GM23338 (cell line): ENCODE data around the gene CCIN. TPM values are rescaled to one million over a fixed set of nuclear protein-coding genes. Genes with fewer than 3 reads are reported as not detected.

ENCODE experiments used
- ATAC-seq: fragments of 200-7000 bp; cut with Tn5 transposase; 3 replicates; pipeline ENCODE4 v1.9.1; 2020
- DNase-seq: peaks from one replicate; pipeline ENCODE4 v3.0.0-alpha.2; 2015; ENCODE audit warnings: low spot score
- H2AFZ ChIP-seq: fragments of 200-600 bp; sonication (generic); 2 replicates; pipeline ENCODE4 v1.8.0; 2016; ENCODE audit warnings: antibody characterized with exemption, mild to moderate bottlenecking, moderate library complexity
- H3F3A ChIP-seq: fragments of 200-600 bp; sonication (generic); replicated peaks from 2 replicates; pipeline ENCODE4 v1.8.0; 2017; ENCODE audit warnings: antibody characterized with exemption, mixed run types, low read depth
- H3K27ac ChIP-seq: fragments of 200-600 bp; sonication (generic); 2 replicates; pipeline ENCODE4 v1.6.1; 2016; ENCODE audit warnings: low read depth
- H3K27me3 ChIP-seq: fragments of 200-600 bp; sonication (generic); 2 replicates; pipeline ENCODE4 v1.8.0; 2016; ENCODE audit warnings: mild to moderate bottlenecking, mixed run types, moderate library complexity; ENCODE audit not compliant: insufficient read depth
- H3K36me3 ChIP-seq: fragments of 200-600 bp; sonication (generic); 2 replicates; pipeline ENCODE4 v1.8.0; 2016; ENCODE audit warnings: mild to moderate bottlenecking; ENCODE audit not compliant: insufficient read depth
- H3K4me1 ChIP-seq: fragments of 200-600 bp; sonication (generic); 2 replicates; pipeline ENCODE4 v1.8.0; 2016; ENCODE audit warnings: mild to moderate bottlenecking, moderate library complexity; ENCODE audit not compliant: insufficient read depth
- H3K4me2 ChIP-seq: fragments of 200-600 bp; sonication (generic); 2 replicates; pipeline ENCODE4 v1.7.1; 2017; ENCODE audit warnings: mixed run types
- H3K4me3 ChIP-seq: fragments of 200-600 bp; sonication (generic); 2 replicates; pipeline ENCODE4 v1.6.1; 2016; ENCODE audit warnings: mixed run types
- H3K79me2 ChIP-seq: fragments of 200-600 bp; sonication (generic); replicated peaks from 2 replicates; pipeline ENCODE4 v1.8.0; 2017; ENCODE audit warnings: mild to moderate bottlenecking; ENCODE audit not compliant: insufficient read depth
- H3K9me2 ChIP-seq: fragments of 200-600 bp; sonication (generic); 2 replicates; pipeline ENCODE4 v1.8.0; 2017; ENCODE audit not compliant: insufficient read depth
- H4K20me1 ChIP-seq: fragments of 200-600 bp; sonication (generic); replicated peaks from 2 replicates; pipeline ENCODE4 v1.8.0; 2017; ENCODE audit warnings: mild to moderate bottlenecking; ENCODE audit not compliant: insufficient read depth
- H3K27ac Mint-ChIP-seq: 2 replicates; pipeline ENCODE4 v1.8.0; 2020; ENCODE audit warnings: inconsistent platforms, mild to moderate bottlenecking, moderate library complexity, mixed read lengths
- H3K27me3 Mint-ChIP-seq: 3 replicates; pipeline ENCODE4 v1.8.0; 2022; ENCODE audit warnings: low read depth, mild to moderate bottlenecking, moderate library complexity, mixed read lengths, inconsistent platforms; ENCODE audit not compliant: insufficient read depth, poor library complexity
- H3K36me3 Mint-ChIP-seq: 3 replicates; pipeline ENCODE4 v1.8.0; 2021; ENCODE audit warnings: low read depth, mild to moderate bottlenecking, inconsistent platforms, moderate library complexity, mixed read lengths
- H3K4me1 Mint-ChIP-seq: 3 replicates; pipeline ENCODE4 v1.8.0; 2020; ENCODE audit warnings: mild to moderate bottlenecking, inconsistent platforms, mixed read lengths
- H3K4me3 Mint-ChIP-seq: 3 replicates; pipeline ENCODE4 v1.8.0; 2021; ENCODE audit warnings: moderate library complexity, mild to moderate bottlenecking, inconsistent platforms, mixed read lengths
- H3K9me3 Mint-ChIP-seq: 3 replicates; pipeline ENCODE4 v1.8.0; 2020; ENCODE audit warnings: moderate library complexity, mild to moderate bottlenecking, inconsistent platforms, mixed read lengths
- JUNB ChIP-seq: IDR thresholded peaks from one replicate; pipeline ENCODE4 v1.6.1; 2016; ENCODE audit warnings: antibody characterized with exemption; ENCODE audit not compliant: unreplicated experiment
- STAT1 ChIP-seq: IDR thresholded peaks from one replicate; pipeline ENCODE4 v1.6.1; 2016; ENCODE audit warnings: antibody characterized with exemption; ENCODE audit not compliant: unreplicated experiment
- ZNF331 ChIP-seq: fragments of 250-450 bp; sonication (Bioruptor Pico); IDR thresholded peaks from 2 replicates; pipeline ENCODE4 v1.5.0; 2020; ENCODE audit warnings: low read depth, mild to moderate bottlenecking, moderate library complexity
- polyA plus RNA-seq: library from polyadenylated mRNA; unstranded; fragments of >200 nt; fragmentation: Nextera tagmentation; extraction: Ambion mirVana; gene quantifications from 2 replicates; pipeline ENCODE4 v1.2.1, GENCODE V29; 2016
- total RNA-seq: library from RNA; depleted of rRNA; stranded (reverse); fragments of >200 nt; shearing (Covaris generic); gene quantifications from 2 replicates; pipeline ENCODE4 v1.2.3, GENCODE V29; 2014
- TF ChIP-seq, protein P1 (sequence below): fragments of 250-450 bp; sonication (Bioruptor Pico); IDR thresholded peaks from 2 replicates; pipeline ENCODE4 v1.5.0; 2020; ENCODE audit warnings: mild to moderate bottlenecking, moderate library complexity
- TF ChIP-seq, protein P2 (sequence below), 2 experiments: fragments of 200-600 bp in 1 of 2; sonication (generic) in 1 of 2; conservative IDR thresholded peaks; 2 replicates each; pipeline versions ENCODE4 v1.5.1 to v1.6.1; 2016 to 2017; ENCODE audit warnings: antibody characterized with exemption in 2 of 2, low read depth in 2 of 2, mild to moderate bottlenecking in 2 of 2, moderate library complexity in 1 of 2
- TF ChIP-seq, protein P3 (sequence below): IDR thresholded peaks from 2 replicates; pipeline ENCODE4 v1.6.1; 2016; ENCODE audit warnings: antibody characterized with exemption

The CCIN gene
- total and polyA plus RNA-seq, 2 experiments from 2014 or later = 0.14 TPM; not detected in 1

DNA sequence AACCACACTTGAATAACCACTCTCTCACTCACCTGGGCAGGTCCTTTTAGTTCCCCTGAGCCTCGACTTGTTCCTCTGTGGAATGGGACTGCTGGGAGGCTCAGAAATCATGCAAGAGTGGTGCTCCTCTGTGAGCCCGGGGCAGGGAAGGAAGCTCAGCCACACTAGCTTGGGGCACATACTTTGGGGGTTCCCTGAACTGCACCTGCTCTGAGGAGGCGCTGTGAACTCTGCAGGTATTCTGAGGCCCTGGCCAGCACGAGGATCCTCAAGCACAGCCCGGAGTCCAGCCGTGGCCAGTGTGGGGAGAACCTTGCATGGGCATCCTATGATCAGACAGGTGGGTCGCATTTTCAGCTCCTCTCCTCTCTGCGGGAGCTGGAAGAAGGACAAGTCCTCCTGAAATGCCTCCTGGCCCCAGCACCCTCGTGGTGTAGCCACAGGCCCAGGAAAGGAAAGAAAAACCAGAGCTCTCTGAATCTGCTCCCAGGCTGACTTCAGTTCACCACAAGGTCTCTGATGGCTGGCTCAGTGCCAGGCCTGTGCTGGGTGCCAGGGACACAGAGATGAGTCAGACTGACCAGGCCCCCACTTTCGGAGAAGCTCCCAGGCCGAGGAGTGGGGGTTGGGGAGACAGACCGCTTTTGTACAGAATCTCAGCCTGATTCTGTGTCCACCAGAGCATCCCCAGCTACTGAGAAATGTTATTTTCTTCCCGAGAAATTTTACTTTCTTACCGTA, 20.7 kb upstream of the CCIN start (continued):
- TF ChIP-seq, protein P1, sequence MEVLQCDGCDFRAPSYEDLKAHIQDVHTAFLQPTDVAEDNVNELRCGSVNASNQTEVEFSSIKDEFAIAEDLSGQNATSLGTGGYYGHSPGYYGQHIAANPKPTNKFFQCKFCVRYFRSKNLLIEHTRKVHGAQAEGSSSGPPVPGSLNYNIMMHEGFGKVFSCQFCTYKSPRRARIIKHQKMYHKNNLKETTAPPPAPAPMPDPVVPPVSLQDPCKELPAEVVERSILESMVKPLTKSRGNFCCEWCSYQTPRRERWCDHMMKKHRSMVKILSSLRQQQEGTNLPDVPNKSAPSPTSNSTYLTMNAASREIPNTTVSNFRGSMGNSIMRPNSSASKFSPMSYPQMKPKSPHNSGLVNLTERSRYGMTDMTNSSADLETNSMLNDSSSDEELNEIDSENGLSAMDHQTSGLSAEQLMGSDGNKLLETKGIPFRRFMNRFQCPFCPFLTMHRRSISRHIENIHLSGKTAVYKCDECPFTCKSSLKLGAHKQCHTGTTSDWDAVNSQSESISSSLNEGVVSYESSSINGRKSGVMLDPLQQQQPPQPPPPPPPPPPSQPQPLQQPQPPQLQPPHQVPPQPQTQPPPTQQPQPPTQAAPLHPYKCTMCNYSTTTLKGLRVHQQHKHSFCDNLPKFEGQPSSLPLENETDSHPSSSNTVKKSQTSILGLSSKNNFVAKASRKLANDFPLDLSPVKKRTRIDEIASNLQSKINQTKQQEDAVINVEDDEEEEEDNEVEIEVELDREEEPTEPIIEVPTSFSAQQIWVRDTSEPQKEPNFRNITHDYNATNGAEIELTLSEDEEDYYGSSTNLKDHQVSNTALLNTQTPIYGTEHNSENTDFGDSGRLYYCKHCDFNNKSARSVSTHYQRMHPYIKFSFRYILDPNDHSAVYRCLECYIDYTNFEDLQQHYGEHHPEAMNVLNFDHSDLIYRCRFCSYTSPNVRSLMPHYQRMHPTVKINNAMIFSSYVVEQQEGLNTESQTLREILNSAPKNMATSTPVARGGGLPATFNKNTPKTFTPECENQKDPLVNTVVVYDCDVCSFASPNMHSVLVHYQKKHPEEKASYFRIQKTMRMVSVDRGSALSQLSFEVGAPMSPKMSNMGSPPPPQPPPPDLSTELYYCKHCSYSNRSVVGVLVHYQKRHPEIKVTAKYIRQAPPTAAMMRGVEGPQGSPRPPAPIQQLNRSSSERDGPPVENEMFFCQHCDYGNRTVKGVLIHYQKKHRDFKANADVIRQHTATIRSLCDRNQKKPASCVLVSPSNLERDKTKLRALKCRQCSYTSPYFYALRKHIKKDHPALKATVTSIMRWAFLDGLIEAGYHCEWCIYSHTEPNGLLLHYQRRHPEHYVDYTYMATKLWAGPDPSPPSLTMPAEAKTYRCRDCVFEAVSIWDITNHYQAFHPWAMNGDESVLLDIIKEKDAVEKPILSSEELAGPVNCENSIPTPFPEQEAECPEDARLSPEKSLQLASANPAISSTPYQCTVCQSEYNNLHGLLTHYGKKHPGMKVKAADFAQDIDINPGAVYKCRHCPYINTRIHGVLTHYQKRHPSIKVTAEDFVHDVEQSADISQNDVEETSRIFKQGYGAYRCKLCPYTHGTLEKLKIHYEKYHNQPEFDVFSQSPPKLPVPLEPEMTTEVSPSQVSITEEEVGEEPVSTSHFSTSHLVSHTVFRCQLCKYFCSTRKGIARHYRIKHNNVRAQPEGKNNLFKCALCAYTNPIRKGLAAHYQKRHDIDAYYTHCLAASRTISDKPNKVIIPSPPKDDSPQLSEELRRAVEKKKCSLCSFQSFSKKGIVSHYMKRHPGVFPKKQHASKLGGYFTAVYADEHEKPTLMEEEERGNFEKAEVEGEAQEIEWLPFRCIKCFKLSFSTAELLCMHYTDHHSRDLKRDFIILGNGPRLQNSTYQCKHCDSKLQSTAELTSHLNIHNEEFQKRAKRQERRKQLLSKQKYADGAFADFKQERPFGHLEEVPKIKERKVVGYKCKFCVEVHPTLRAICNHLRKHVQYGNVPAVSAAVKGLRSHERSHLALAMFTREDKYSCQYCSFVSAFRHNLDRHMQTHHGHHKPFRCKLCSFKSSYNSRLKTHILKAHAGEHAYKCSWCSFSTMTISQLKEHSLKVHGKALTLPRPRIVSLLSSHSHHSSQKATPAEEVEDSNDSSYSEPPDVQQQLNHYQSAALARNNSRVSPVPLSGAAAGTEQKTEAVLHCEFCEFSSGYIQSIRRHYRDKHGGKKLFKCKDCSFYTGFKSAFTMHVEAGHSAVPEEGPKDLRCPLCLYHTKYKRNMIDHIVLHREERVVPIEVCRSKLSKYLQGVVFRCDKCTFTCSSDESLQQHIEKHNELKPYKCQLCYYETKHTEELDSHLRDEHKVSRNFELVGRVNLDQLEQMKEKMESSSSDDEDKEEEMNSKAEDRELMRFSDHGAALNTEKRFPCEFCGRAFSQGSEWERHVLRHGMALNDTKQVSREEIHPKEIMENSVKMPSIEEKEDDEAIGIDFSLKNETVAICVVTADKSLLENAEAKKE = no peak
- TF ChIP-seq ZNF331 (CRISPR knock-in tag) (no peak), JUNB (no peak)
- TF ChIP-seq, protein P2, sequence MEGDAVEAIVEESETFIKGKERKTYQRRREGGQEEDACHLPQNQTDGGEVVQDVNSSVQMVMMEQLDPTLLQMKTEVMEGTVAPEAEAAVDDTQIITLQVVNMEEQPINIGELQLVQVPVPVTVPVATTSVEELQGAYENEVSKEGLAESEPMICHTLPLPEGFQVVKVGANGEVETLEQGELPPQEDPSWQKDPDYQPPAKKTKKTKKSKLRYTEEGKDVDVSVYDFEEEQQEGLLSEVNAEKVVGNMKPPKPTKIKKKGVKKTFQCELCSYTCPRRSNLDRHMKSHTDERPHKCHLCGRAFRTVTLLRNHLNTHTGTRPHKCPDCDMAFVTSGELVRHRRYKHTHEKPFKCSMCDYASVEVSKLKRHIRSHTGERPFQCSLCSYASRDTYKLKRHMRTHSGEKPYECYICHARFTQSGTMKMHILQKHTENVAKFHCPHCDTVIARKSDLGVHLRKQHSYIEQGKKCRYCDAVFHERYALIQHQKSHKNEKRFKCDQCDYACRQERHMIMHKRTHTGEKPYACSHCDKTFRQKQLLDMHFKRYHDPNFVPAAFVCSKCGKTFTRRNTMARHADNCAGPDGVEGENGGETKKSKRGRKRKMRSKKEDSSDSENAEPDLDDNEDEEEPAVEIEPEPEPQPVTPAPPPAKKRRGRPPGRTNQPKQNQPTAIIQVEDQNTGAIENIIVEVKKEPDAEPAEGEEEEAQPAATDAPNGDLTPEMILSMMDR (conservative IDR thresholded peaks at IDR 0.05; ENCODE audit: low read depth in 2 of 2) = no peak

DNA sequence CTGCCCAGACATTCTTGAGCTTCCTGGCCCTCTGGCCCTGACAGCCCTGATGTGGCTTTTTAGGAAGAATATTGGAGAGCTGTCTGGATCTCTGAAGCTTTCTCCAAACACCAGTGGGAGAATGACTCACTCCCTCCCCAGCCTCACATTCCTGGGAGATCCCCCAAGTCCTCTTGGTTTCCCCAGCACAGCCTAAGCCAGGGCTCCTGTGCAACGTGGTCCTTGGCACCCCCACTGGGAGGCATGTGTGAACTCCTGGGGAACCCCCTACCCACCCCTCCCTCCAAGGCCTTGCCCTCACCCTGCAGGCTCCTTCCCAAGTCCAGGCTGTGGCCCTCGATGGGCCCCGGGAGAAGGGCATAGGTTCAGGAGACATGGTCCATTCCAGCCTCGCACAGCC, 20.0 kb upstream of the CCIN start:
- no peak for ATAC-seq
- Histone ChIP-seq H3K27ac (no peak overlapping the region), H3K4me2 (no peak overlapping the region), H4K20me1 (no peaks in the 10 kb centered on the region), H3K27me3 (no peaks in the 10 kb centered on the region), H3K36me3 (no peaks in the 10 kb centered on the region), H3K4me1 (no peaks in the 10 kb centered on the region), H3K4me3 (no peak overlapping the region), H3K79me2 (no peaks in the 10 kb centered on the region), H3F3A (no peaks in the 10 kb centered on the region), H2AFZ (no peak overlapping the region), H3K9me2 (0 out of 2 replicates have a peak, but pooled peaks cover 3% of the 10 kb centered on the region)
- TF ChIP-seq STAT1 = no peak
- TF ChIP-seq, protein P3, sequence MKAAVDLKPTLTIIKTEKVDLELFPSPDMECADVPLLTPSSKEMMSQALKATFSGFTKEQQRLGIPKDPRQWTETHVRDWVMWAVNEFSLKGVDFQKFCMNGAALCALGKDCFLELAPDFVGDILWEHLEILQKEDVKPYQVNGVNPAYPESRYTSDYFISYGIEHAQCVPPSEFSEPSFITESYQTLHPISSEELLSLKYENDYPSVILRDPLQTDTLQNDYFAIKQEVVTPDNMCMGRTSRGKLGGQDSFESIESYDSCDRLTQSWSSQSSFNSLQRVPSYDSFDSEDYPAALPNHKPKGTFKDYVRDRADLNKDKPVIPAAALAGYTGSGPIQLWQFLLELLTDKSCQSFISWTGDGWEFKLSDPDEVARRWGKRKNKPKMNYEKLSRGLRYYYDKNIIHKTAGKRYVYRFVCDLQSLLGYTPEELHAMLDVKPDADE = no peak
- TF ChIP-seq, protein P2 (conservative IDR thresholded peaks at IDR 0.05; ENCODE audit: low read depth in 2 of 2) = no peak
- Mint-ChIP-seq H3K9me3 (peaks cover 18% of the 10 kb centered on the region), H3K4me1 (no peaks in the 10 kb centered on the region), H3K4me3 (no peak overlapping the region), H3K27ac (no peak overlapping the region), H3K27me3 (peaks cover 10% of the 10 kb centered on the region), H3K36me3 (peaks cover 14% of the 10 kb centered on the region)
- no peak for DNase-seq
